GM12878 (cell line): ENCODE measurements around the gene CITED2. TPM values are rescaled to one million over a fixed set of nuclear protein-coding genes. Genes with fewer than 3 reads are reported as not detected.

Experiments used
- BRCA1 ChIP-seq: IDR thresholded peaks from 2 replicates; pipeline ENCODE4 v1.6.1; 2011; ENCODE audit warnings: low read depth, low read length, improper control_type of control experiment
- CBX5 ChIP-seq: sonication (generic); IDR thresholded peaks from 2 replicates; pipeline ENCODE4 v1.6.1; 2016; ENCODE audit warnings: low read depth, moderate library complexity, mild to moderate bottlenecking, inconsistent platforms
- CEBPB ChIP-seq, 2 experiments: fragments of 150-350 bp in 1 of 2; IDR thresholded peaks; 2 replicates each; pipeline ENCODE4 v1.6.1; 2012 to 2014; ENCODE audit warnings: low read depth in 2 of 2, low read length in 2 of 2, borderline replicate concordance in 1 of 2, inconsistent platforms in 1 of 2
- DPF2 ChIP-seq: fragments of 450-650 bp; IDR thresholded peaks from 2 replicates; pipeline ENCODE4 v1.6.1; 2017; ENCODE audit warnings: mild to moderate bottlenecking
- EGR1 ChIP-seq, 2 experiments: IDR thresholded peaks; 1 replicate in 1 of 2; 2 replicates in 1 of 2; pipeline ENCODE4 v1.6.1; 2011 to 2012; ENCODE audit warnings: low read depth in 2 of 2, low read length in 2 of 2, borderline replicate concordance in 1 of 2, mild to moderate bottlenecking in 1 of 2, moderate library complexity in 1 of 2
- MEF2A ChIP-seq: IDR thresholded peaks from 2 replicates; pipeline ENCODE4 v1.6.1; 2011; ENCODE audit warnings: low read depth, mild to moderate bottlenecking, low read length, moderate library complexity; ENCODE audit not compliant: insufficient read depth
- MYB ChIP-seq: fragments of 150-350 bp; IDR thresholded peaks from 2 replicates; pipeline ENCODE4 v1.6.1; 2014; ENCODE audit warnings: mild to moderate bottlenecking, low read depth, low read length, borderline replicate concordance
- NBN ChIP-seq: fragments of 450-650 bp; IDR thresholded peaks from 2 replicates; pipeline ENCODE4 v1.6.1; 2016
- NR2F1 ChIP-seq: fragments of 450-650 bp; conservative IDR thresholded peaks from 2 replicates; pipeline ENCODE4 v1.6.1; 2017; ENCODE audit warnings: mild to moderate bottlenecking
- PML ChIP-seq: IDR thresholded peaks from 2 replicates; pipeline ENCODE4 v1.6.1; 2012; ENCODE audit warnings: low read length, inconsistent platforms
- POLR2A ChIP-seq: IDR thresholded peaks from 2 replicates; pipeline ENCODE4 v1.6.1; 2011; ENCODE audit warnings: low read depth, mild to moderate bottlenecking, low read length
- PRDM15 ChIP-seq: fragments of 450-650 bp; formaldehyde crosslinking; IDR thresholded peaks from 2 replicates; pipeline ENCODE4 v1.4.0; 2020; ENCODE audit warnings: mild to moderate bottlenecking, moderate library complexity
- RB1 ChIP-seq: fragments of 450-650 bp; formaldehyde crosslinking; IDR thresholded peaks from 2 replicates; pipeline ENCODE4 v1.6.1; 2017; ENCODE audit warnings: mild to moderate bottlenecking, borderline replicate concordance
- SIN3A ChIP-seq: IDR thresholded peaks from 2 replicates; pipeline ENCODE4 v1.6.1; 2012; ENCODE audit warnings: low read depth, low read length, improper control_type of control experiment
- TARDBP ChIP-seq: IDR thresholded peaks from 2 replicates; pipeline ENCODE4 v1.6.1; 2016; ENCODE audit warnings: borderline replicate concordance
- TCF12 ChIP-seq: IDR thresholded peaks from 2 replicates; pipeline ENCODE4 v1.6.1; 2011; ENCODE audit warnings: low read depth, mild to moderate bottlenecking, low read length
- YBX1 ChIP-seq: fragments of 450-650 bp; IDR thresholded peaks from 2 replicates; pipeline ENCODE4 v1.6.1; 2016; ENCODE audit warnings: antibody characterized with exemption
- YY1 ChIP-seq: IDR thresholded peaks from 2 replicates; pipeline ENCODE4 v1.6.1; 2011; ENCODE audit warnings: low read depth, mild to moderate bottlenecking, low read length
- ZBTB33 ChIP-seq: fragments of 450-650 bp; IDR thresholded peaks from 2 replicates; pipeline ENCODE4 v1.6.1; 2017; ENCODE audit warnings: mild to moderate bottlenecking
- ZNF207 ChIP-seq: fragments of 450-650 bp; IDR thresholded peaks from 2 replicates; pipeline ENCODE4 v1.6.1; 2014; ENCODE audit warnings: antibody characterized with exemption, mild to moderate bottlenecking, borderline replicate concordance
- ZNF687 ChIP-seq: fragments of 450-650 bp; IDR thresholded peaks from 2 replicates; pipeline ENCODE4 v1.6.1; 2017; ENCODE audit warnings: mild to moderate bottlenecking, moderate library complexity
- ZSCAN29 ChIP-seq: fragments of 450-650 bp; IDR thresholded peaks from 2 replicates; pipeline ENCODE4 v1.6.1; 2017; ENCODE audit warnings: mild to moderate bottlenecking, moderate library complexity
- ZZZ3 ChIP-seq: IDR thresholded peaks from 2 replicates; pipeline ENCODE4 v1.6.1; 2011; ENCODE audit warnings: low read depth; ENCODE audit not compliant: control insufficient read depth, insufficient read length
- polyA plus RNA-seq, 11 experiments: library from polyadenylated mRNA; depleted of rRNA in 4 of 11; unstranded in 6 of 11; stranded (reverse) in 5 of 11; fragments of >200 nt; fragmentation: Nextera tagmentation in 4 of 11; fragmentation: Illumina TruSeq in 1 of 11; extraction: Ambion mirVana in 4 of 11; extraction: Trizol in 1 of 11; gene quantifications; 1 replicate in 1 of 11; 2 replicates in 10 of 11; pipeline versions ENCODE4 v1.2.1 to v1.2.3, GENCODE V29; 2011 to 2016; ENCODE audit warnings: inconsistent platforms in 2 of 11, missing spikeins in 2 of 11, low read depth in 1 of 11
- total RNA-seq, 4 experiments: library from RNA; depleted of rRNA in 3 of 4; stranded (reverse); fragments of >200 nt in 3 of 4; fragmentation: Illumina TruSeq in 1 of 4; extraction: Trizol in 1 of 4; gene quantifications; 2 replicates each; pipeline versions ENCODE4 v1.2.1 to v1.2.3, GENCODE V29; 2013 to 2021
- TF ChIP-seq, protein P1 (sequence below): IDR thresholded peaks from 2 replicates; pipeline ENCODE4 v1.6.1; 2011; ENCODE audit warnings: borderline replicate concordance, low read depth, mild to moderate bottlenecking, moderate library complexity, mixed read lengths, low read length; ENCODE audit not compliant: insufficient read depth; ENCODE audit errors: extremely low read length

The CITED2 gene
- total and polyA plus RNA-seq, 10 of the 15 experiments (the other 5 are each of a cell fraction or from before 2014, with no cell fraction given): 0.08 to 20.0 (median 7.3) TPM

DNA sequence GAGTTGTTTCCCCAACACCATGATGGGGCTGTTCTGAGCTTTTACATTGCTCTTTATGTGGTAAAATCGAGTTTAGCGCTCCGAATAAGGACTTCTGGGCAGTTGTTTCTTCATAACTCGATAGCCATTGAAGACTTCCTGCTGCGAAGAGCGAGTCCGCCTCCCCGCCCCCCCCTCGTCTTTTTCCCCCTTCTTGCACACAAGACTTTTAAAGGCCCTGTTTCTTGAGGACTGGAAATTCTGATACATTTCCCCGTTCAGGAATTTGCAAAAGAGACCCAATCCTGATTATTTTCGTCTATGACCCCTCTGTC is 1.5 kb upstream of the CITED2 start (continued):
- TF ChIP-seq CEBPB (IDR thresholded peaks at IDR 0.05; ENCODE audit: borderline replicate concordance in 1 of 2, low read depth in 2 of 2, low read length in 2 of 2) (no peak), NR2F1 (no peak), YBX1 (no peak), MYB (no peak), POLR2A (no peak), ZZZ3 (no peak), RB1 (no peak), NBN (no peak), CBX5 (no peak), ZSCAN29 (no peak), PML (no peak), TARDBP (no peak), SIN3A (no peak), ZBTB33 (no peak), TCF12 (no peak), BRCA1 (no peak), MEF2A (no peak), YY1 (0 out of 2 replicates have a peak, but pooled peaks have one; percentile 12), EGR1 (IDR thresholded peaks at IDR 0.05; ENCODE audit: borderline replicate concordance in 1 of 2, low read depth in 2 of 2, low read length in 2 of 2) (0 out of 3 replicates have a peak, but pooled peaks of 1 of the 2 experiments have one; percentile 8), DPF2 (no peak), ZNF207 (no peak), PRDM15 (CRISPR knock-in tag) (no peak), ZNF687 (peak; percentile 11; the same call in 1 of the 2 replicates)
- TF ChIP-seq, protein P1, sequence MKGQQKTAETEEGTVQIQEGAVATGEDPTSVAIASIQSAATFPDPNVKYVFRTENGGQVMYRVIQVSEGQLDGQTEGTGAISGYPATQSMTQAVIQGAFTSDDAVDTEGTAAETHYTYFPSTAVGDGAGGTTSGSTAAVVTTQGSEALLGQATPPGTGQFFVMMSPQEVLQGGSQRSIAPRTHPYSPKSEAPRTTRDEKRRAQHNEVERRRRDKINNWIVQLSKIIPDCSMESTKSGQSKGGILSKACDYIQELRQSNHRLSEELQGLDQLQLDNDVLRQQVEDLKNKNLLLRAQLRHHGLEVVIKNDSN: no peak
